Measurements from ENCODE around the gene GRIN2D.

Gene GRIN2D

GRCh38 chr19:48418317-48419064, 25.0 kb downstream of the GRIN2D start:
- TF ChIP-seq CTCF (IDR thresholded peaks at IDR 0.05; ENCODE audit: low read length, missing control alignments): no peak
- no peak overlapping the region for H3K4me3 ChIP-seq (replicated peaks; ENCODE audit: low read depth, low read length)
- no peak for DNase-seq (ENCODE audit: low read depth)

GRCh38 chr19:48419158-48419920, 25.9 kb downstream of the GRIN2D start:
- TF ChIP-seq CTCF (IDR thresholded peaks at IDR 0.05; ENCODE audit: low read length, missing control alignments): no peak
- DNase-seq (ENCODE audit: low read depth): peak; percentile 36
- no peak overlapping the region for H3K4me3 ChIP-seq (replicated peaks; ENCODE audit: low read depth, low read length)

- DNase-seq (ENCODE audit: low read depth): no peak
- no peak for TF ChIP-seq CTCF (IDR thresholded peaks at IDR 0.05; ENCODE audit: low read length, missing control alignments)
- no peak overlapping the region for H3K4me3 ChIP-seq (replicated peaks; ENCODE audit: low read depth, low read length)
These were observed 28.1 kb downstream of the GRIN2D start for GRCh38 chr19:48421548-48421947.

GRCh38 chr19:48424694-48425219, 31.3 kb downstream of the GRIN2D start:
- H3K4me3 ChIP-seq (replicated peaks; ENCODE audit: low read depth, low read length): peak overlapping the region; percentile 8
- TF ChIP-seq CTCF (IDR thresholded peaks at IDR 0.05; ENCODE audit: low read length, missing control alignments): no peak
- peak; percentile 71 for DNase-seq (ENCODE audit: low read depth)

- DNase-seq (ENCODE audit: low read depth): no peak
- TF ChIP-seq CTCF (IDR thresholded peaks at IDR 0.05; ENCODE audit: low read length, missing control alignments): no peak
These were observed 35.2 kb downstream of the GRIN2D start for GRCh38 chr19:48428670-48429069.

GRCh38 chr19:48433337-48433736, 39.9 kb downstream of the GRIN2D start:
- no peak for TF ChIP-seq CTCF (IDR thresholded peaks at IDR 0.05; ENCODE audit: low read length, missing control alignments)
- no peak overlapping the region for H3K4me3 ChIP-seq (replicated peaks; ENCODE audit: low read depth, low read length)
- no peak for DNase-seq (ENCODE audit: low read depth)

More at GRCh38 chr19:48428670-48429069, 35.2 kb downstream of the GRIN2D start:
- H3K4me3 ChIP-seq (replicated peaks; ENCODE audit: low read depth, low read length): no peak overlapping the region

All from fibroblast of pulmonary artery (primary cell).